ENCODE data around the gene QSER1. TPM values are rescaled to one million over a fixed set of nuclear protein-coding genes. Genes with fewer than 3 reads are reported as not detected.

Gene QSER1
- polyA plus RNA-seq, 1 donor (not counting 4 experiments of a cell fraction or from before 2014, with no cell fraction given), result 14.7 TPM

DNA sequence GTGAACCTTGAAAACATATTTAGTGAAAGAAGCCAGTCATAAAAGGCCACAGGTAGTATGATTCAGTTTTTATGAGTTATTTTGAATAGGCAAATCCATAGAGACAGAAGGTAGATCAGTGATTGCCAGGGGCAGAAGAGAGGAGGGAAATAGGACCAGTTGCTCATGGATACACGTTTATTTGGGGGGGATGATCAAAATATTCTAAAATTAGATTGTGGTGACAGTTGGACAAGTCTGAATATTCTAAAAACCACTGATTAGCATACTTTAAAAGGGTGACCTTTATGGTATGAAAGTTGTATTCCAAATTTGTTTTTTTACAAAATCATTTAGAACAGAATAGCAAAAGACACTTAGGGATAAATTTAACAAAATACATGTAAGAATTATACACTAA lies 28.6 kb downstream of the QSER1 start:
- peaks cover 62% of the 10 kb centered on the region for H3K79me2 ChIP-seq (ENCODE audit: control insufficient read depth, insufficient read depth, low read length)
- FAIRE-seq (no peak), DNase-seq (ENCODE audit: low read depth, low spot score) (no peak)
- no peaks in the 10 kb centered on the region for H3K9me3 ChIP-seq (ENCODE audit: control insufficient read depth, low read depth, low read length)
- no peak for TF ChIP-seq EZH2 (IDR thresholded peaks at IDR 0.05; ENCODE audit: low read length)
- TF ChIP-seq, protein P1, sequence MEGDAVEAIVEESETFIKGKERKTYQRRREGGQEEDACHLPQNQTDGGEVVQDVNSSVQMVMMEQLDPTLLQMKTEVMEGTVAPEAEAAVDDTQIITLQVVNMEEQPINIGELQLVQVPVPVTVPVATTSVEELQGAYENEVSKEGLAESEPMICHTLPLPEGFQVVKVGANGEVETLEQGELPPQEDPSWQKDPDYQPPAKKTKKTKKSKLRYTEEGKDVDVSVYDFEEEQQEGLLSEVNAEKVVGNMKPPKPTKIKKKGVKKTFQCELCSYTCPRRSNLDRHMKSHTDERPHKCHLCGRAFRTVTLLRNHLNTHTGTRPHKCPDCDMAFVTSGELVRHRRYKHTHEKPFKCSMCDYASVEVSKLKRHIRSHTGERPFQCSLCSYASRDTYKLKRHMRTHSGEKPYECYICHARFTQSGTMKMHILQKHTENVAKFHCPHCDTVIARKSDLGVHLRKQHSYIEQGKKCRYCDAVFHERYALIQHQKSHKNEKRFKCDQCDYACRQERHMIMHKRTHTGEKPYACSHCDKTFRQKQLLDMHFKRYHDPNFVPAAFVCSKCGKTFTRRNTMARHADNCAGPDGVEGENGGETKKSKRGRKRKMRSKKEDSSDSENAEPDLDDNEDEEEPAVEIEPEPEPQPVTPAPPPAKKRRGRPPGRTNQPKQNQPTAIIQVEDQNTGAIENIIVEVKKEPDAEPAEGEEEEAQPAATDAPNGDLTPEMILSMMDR (optimal IDR thresholded peaks at IDR 0.05 in 1 of 3, IDR thresholded peaks at IDR 0.05 in 1 of 3, conservative IDR thresholded peaks at IDR 0.05 in 1 of 3; ENCODE audit: extremely low read depth in 1 of 3, insufficient read depth in 2 of 3, low read length in 3 of 3), result no peak
- H3K36me3 ChIP-seq (ENCODE audit: control insufficient read depth in 2 of 2, extremely low read depth in 1 of 2, insufficient read depth in 2 of 2, low read length in 2 of 2), result no peaks in the 10 kb centered on the region
- H3K9me1 ChIP-seq (ENCODE audit: control insufficient read depth, extremely low read depth, insufficient read depth, low read length), result no peaks in the 10 kb centered on the region
- no peak overlapping the region for H3K4me2 ChIP-seq (ENCODE audit: control insufficient read depth, extremely low read depth, insufficient read depth, low read depth, low read length)
- no peak overlapping the region for H3K27ac ChIP-seq (ENCODE audit: control insufficient read depth, insufficient read depth, low read length)
- peaks cover 3% of the 10 kb centered on the region for H4K20me1 ChIP-seq (ENCODE audit: control insufficient read depth, extremely low read depth, insufficient read depth, low read length)
- H3K27me3 ChIP-seq (ENCODE audit: control insufficient read depth, extremely low read depth, insufficient read depth, low read length), result no peaks in the 10 kb centered on the region
- dilution Hi-C loops (cut with MboI; ENCODE audit: extremely low pct_ligation_motif_present, low sequenced_read_pairs), result no loop called here
- peaks cover 18% of the 10 kb centered on the region for H3K4me1 ChIP-seq (ENCODE audit: control insufficient read depth, extremely low read depth, insufficient read depth, low read length)
- H3K9ac ChIP-seq (ENCODE audit: control insufficient read depth, extremely low read depth, insufficient read depth, low read length), result no peak overlapping the region
- H2AFZ ChIP-seq (ENCODE audit: control insufficient read depth, low read length), result no peak overlapping the region
- no peak overlapping the region for H3K4me3 ChIP-seq (ENCODE audit: control insufficient read depth in 2 of 3, extremely low read depth in 1 of 3, insufficient read depth in 2 of 3, low read depth in 1 of 3, low read length in 3 of 3)

DNA sequence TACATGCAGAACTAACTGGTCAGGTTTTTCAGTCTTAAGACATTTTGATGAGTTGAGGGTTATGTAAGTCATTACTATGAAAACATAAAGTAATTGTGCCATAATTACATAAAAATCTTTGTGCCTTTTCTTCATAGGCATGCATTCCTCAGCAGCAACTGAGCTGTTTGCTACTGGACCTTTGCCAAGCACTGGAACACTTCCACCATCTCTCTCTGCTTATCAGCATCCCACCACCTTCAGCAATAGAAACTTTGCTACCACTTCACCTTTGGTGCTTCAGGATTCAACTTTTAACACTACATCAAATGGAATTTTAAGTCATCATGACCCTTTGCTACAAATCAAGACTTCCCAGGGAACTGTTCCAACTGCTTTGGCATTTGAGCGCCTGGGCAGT lies 39.0 kb downstream of the QSER1 start:
- Histone ChIP-seq H3K9me1 (ENCODE audit: control insufficient read depth, extremely low read depth, insufficient read depth, low read length) (no peaks in the 10 kb centered on the region), H3K4me3 (ENCODE audit: control insufficient read depth in 2 of 3, extremely low read depth in 1 of 3, insufficient read depth in 2 of 3, low read depth in 1 of 3, low read length in 3 of 3) (no peak overlapping the region), H4K20me1 (ENCODE audit: control insufficient read depth, extremely low read depth, insufficient read depth, low read length) (no peaks in the 10 kb centered on the region), H3K4me2 (ENCODE audit: control insufficient read depth, extremely low read depth, insufficient read depth, low read depth, low read length) (no peak overlapping the region), H3K4me1 (ENCODE audit: control insufficient read depth, extremely low read depth, insufficient read depth, low read length) (no peaks in the 10 kb centered on the region), H3K27me3 (ENCODE audit: control insufficient read depth, extremely low read depth, insufficient read depth, low read length) (no peaks in the 10 kb centered on the region), H3K9me3 (ENCODE audit: control insufficient read depth, low read depth, low read length) (no peaks in the 10 kb centered on the region), H3K79me2 (ENCODE audit: control insufficient read depth, insufficient read depth, low read length) (peaks cover 3% of the 10 kb centered on the region), H3K36me3 (ENCODE audit: control insufficient read depth in 2 of 2, extremely low read depth in 1 of 2, insufficient read depth in 2 of 2, low read length in 2 of 2) (peaks cover 17 to 28% of the 10 kb centered on the region in 2 experiments), H2AFZ (ENCODE audit: control insufficient read depth, low read length) (no peak overlapping the region), H3K27ac (ENCODE audit: control insufficient read depth, insufficient read depth, low read length) (no peak overlapping the region), H3K9ac (ENCODE audit: control insufficient read depth, extremely low read depth, insufficient read depth, low read length) (no peak overlapping the region)
- FAIRE-seq, result no peak
- DNase-seq (ENCODE audit: low read depth, low spot score), result no peak
- no peak for TF ChIP-seq EZH2 (IDR thresholded peaks at IDR 0.05; ENCODE audit: low read length)
- TF ChIP-seq, protein P1 (optimal IDR thresholded peaks at IDR 0.05 in 1 of 3, IDR thresholded peaks at IDR 0.05 in 1 of 3, conservative IDR thresholded peaks at IDR 0.05 in 1 of 3; ENCODE audit: extremely low read depth in 1 of 3, insufficient read depth in 2 of 3, low read length in 3 of 3), result no peak
- dilution Hi-C loops (cut with MboI; ENCODE audit: extremely low pct_ligation_motif_present, low sequenced_read_pairs), result no loop called here

Measured in keratinocyte (primary cell).